HEK293 (cell line): ENCODE results near the gene TM7SF3.
"Not testable (repeated sequence)": the region's sequence is repeated elsewhere in the genome, so short reads cannot be mapped to it uniquely, and the experiment has no call there.

ENCODE experiments used
- CTCF ChIP-seq: fragments of 450-650 bp; formaldehyde crosslinking; IDR thresholded peaks from 2 replicates; pipeline ENCODE4 v1.5.1; 2016; ENCODE audit warnings: missing biosample characterization, missing genetic modification characterization
- KLF7 ChIP-seq: fragments of 450-650 bp; formaldehyde crosslinking; IDR thresholded peaks from 2 replicates; pipeline ENCODE4 v1.5.1; 2016; ENCODE audit warnings: missing biosample characterization, missing genetic modification characterization, borderline replicate concordance
- OVOL3 ChIP-seq: fragments of 450-650 bp; formaldehyde crosslinking; IDR thresholded peaks from 2 replicates; pipeline ENCODE4 v1.5.1; 2016; ENCODE audit warnings: missing biosample characterization, missing genetic modification characterization
- REST ChIP-seq: fragments of 450-650 bp; formaldehyde crosslinking; IDR thresholded peaks from 2 replicates; pipeline ENCODE4 v1.5.1; 2016; ENCODE audit warnings: missing biosample characterization, missing genetic modification characterization
- ZNF549 ChIP-seq: fragments of 450-650 bp; IDR thresholded peaks from 2 replicates; pipeline ENCODE4 v1.5.1; 2018; ENCODE audit warnings: missing biosample characterization, missing genetic modification characterization, mild to moderate bottlenecking, inconsistent platforms, moderate library complexity

DNA sequence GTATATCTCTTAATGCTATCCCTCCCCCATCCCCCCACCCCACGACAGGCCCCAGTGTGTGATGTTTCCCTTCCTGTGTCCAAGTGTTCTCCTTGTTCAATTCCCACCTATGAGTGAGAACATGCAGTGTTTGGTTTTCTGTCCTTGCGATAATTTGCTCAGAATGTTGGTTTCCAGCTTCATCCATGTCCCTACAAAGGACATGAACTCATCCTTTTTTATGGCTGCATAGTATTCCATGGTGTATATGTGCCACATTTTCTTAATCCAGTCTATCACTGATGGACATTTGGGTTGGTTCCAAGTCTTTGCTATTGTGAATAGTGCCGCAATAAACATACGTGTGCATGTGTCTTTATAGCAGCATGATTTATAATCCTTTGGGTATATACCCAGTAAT, 26.5 kb upstream of the TM7SF3 start:
- TF ChIP-seq REST (tag by site-specific recombination); CTCF (tag by site-specific recombination); KLF7; ZNF549 (tag by site-specific recombination); OVOL3 (tag by site-specific recombination): not testable (repeated sequence)
